HG03196 (cell line): ENCODE measurements around the gene STIM2.

Experiments used
- ATAC-seq: cut with Tn5 transposase; IDR thresholded peaks from one replicate; pipeline ENCODE4 v1.9.1; 2021; ENCODE audit not compliant: unreplicated experiment

The STIM2 gene

DNA sequence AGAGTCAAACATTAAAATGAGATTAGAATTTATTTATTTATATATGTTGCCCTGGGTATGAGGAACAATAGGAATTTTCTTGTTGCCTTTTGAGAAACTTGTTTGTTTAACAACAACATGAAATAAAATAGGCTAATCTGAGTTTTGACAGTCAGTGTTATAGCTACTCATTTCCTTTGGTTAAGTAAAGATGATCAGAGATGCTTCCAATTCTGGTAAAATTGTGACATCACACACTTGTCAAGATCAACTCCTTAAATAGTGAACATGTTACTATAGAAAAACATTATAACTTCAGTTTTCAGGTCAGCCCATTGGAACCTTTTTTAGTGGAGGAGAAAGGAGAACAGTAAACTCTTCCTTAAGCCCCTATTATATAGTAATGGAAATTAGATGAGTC lies 136.1 kb downstream of the STIM2 start:
- no peak for ATAC-seq

DNA sequence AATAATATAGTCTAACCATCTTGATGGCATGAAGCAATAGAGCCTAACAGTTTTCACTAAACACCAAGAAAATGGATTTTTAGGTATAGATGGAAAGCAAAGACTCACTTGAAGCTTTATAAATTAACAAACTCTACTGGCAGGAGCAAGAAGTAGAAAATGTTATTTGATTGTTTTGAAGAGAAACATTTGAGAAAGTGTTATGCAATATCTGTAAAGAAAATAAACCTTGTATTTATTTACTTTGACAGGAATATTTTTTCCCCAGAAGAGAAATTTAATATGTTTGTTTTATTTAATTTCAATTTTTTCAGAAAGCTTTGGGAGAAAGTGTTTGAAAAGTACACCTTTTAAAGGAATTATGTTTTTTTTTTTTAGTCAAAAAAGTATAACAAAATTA lies 139.0 kb downstream of the STIM2 start:
- no peak for ATAC-seq

DNA sequence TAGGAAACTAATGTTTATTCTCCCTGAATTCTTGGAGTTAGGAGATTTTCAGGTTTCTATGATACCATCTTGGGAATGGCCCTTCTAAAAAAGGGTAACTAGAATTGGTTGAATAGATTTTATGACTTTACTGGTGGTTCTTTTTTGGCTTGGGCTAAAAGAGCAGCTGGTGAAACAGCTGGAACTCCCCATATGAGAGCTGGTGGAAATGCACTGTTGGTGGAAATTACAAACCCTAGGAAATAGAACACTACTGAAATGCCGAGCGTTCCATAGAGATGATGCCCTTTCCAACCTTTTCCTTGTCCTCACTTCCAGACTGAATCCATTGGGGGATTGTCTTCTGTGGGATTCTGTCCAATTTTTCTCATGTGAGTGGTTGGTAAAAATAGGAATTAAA lies 139.5 kb downstream of the STIM2 start:
- no peak for ATAC-seq

DNA sequence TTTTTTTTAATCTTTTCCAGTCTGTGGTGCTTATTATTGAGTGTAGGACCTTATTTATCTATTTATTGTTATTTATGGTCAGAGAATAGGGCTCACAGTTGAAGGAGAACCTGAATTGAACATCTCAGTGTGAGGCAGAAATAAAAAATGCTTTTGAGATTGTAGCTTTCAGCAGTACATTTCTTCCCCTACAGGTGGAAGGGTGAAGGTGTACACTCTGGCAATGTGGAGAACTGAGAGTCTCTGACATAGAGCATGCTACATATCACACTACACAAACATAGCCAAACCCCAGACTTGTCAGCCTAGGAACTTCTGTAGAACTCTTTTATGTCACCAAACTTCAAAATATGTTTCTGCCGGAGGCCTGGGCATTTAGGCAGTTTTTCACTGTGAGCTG lies 140.2 kb downstream of the STIM2 start:
- ATAC-seq = no peak

DNA sequence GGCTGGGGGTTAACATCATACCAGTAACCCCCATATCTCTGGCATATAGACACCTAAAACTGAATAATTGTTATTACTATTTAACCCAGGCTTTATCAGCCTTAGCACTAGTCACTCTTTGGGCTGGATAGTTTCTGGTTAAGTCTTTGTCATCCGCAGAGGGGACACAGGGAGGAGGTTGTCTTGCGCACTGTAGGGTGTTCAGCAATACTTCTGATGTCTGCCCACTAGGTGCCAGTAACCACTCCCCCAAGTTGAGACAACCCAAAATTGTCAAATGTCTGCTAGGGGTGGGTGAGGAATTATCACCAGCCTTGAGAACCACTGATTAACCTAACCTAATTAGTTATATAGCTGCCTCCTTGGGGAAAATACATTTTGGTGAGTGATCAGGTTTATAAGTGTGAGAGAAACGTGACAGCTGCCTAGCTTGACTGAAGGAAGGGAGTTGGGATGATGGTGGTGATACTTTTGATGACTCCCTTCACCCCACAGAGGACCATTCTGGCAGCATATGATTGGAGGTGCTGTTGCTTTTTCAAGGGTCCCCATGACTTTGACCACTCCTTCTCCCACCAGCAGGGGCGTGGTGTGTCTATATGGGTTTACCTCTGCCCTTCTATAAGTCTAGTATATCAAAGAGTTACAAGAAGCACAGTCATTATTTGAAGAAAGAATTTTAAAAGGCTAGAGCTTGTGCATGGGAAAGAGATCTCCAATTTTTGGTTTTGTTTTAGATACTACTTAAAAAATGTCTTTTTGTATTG lies 140.9 kb downstream of the STIM2 start:
- no peak for ATAC-seq

DNA sequence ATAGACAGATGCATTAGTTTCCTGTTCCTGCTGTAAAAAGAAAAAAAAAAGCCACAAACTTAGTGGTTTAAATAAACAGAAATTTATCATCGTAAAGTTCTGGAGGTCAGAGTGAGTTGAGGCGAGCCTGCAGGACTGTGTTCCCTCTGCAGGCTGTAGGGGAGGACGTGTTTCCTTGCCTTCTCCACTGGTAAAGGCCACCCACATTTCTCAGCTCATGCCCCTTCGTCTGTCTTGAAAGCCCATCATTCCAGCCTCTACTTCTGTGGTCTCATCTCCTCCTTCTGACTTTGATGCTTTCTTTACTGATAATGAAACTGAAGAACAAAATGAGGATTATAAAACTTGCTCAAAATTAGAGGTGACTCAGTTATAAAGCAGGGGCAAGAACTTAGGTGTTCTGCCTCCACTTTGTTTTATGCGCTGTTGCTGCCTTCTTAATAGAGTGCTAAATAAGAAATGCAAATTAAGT lies 143.0 kb downstream of the STIM2 start:
- ATAC-seq = no peak

DNA sequence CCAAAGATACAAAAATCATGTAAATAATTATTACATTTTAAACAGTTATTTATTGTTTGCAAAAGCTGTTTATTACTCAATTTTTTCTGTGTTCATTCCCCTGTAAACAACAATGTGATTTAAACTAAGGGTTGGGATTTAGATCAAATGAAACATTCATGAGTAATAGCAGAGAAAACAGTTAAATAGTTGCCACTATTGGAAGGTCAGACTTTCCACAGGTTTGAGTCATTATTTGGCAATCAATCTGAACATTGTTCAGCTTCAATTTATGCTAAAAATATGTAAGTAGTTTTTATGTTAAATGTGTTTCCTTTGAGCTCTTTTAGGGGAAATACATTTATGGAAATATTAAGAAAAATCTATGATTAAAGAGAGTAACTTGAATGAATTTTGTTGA lies 144.9 kb downstream of the STIM2 start:
- no peak for ATAC-seq

DNA sequence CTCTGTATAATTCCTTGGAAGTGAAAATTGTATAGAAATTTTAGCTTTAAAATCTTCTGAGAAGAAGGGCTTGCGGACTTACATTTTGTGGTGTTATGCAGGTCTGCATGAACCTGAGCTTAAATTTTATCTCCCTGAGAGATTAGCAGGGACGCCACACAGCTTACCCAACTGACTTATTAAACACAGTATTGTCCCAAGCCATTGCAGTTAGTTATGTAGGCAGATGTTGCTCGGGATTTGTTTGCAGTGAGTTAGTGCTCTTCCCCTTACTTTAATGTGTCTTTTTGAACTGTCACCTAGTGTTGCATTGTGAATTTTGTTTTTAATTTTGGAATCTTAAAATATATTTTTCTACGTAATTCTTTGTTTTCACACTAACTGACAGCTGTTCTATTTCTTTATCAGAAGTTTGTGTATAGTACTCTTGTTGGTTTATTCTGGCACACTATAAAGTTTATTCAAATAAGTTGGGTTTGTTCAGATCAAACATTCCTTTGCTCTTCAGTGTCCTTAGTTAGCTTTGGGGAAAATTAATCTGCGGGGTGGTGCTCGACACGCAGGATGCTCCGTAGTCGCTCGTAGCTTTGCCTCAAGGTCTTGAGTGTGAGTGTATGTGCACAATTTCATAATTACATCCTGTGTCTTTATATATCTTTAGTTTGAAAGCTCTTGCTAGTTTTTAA lies 145.4 kb downstream of the STIM2 start:
- ATAC-seq = no peak

DNA sequence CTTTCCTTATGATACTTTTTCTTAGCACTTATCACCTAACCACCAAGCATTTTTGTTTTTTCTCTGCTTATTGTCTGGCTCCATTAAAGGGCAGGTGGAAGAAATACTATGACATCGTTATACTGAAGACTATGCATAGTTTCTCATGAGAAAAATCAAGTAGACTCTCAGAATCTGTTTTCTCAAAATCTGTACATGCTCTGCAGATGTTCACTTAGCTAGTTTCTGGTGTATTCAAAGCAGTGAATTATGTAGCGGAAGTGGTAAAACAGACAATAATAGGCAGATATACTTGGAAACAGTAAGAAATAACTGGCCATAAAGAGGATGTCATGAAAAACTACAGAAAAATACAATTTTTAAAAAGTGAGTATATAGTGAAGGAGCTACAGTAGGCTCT lies 146.0 kb downstream of the STIM2 start:
- no peak for ATAC-seq

DNA sequence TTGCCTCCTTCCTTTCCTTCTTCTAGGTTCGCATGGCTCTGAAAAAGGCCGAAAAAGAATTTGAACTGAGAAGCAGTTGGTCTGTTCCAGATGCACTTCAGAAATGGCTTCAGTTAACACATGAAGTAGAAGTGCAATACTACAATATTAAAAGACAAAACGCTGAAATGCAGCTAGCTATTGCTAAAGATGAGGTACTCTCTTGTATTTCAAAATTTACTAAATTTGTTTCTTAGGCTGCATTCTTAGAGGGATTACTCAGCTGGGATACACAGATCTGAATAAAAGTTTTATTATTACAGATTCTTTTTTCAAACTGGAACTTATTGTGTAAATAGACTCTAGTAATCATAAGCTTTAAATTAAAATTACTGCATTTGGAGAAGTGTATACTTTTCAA lies 146.9 kb downstream of the STIM2 start:
- no peak for ATAC-seq

DNA sequence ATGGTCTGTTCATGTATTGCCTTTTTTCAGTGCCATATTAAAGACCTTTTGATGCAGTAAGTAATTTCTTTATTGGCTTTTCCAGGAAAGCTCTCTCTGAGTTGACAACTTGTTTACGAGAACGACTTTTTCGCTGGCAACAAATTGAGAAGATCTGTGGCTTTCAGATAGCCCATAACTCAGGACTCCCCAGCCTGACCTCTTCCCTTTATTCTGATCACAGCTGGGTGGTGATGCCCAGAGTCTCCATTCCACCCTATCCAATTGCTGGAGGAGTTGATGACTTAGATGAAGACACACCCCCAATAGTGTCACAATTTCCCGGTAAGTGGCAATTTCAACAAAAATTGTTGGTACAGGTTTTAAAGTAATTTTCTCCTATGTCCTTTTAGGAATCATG lies 148.0 kb downstream of the STIM2 start:
- ATAC-seq = no peak

DNA sequence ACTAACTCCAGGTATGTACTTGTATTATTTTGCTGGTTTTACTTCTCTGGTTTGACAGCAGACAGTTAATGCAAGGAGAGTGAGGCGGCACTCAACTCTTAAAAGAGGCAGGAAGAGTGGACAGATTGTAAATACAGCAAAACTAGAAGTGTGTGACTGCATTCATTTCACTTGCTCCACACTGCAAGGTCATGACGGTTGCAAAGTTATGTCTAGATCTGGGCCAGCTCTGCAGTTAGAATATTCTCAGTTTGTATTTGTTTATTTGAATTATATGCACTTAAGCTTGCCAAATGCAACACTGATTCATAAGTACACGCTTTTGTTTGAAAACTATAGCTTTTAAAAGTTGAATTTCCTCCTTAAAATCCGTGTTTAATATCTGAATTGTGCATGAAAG lies 148.9 kb downstream of the STIM2 start:
- no peak for ATAC-seq

DNA sequence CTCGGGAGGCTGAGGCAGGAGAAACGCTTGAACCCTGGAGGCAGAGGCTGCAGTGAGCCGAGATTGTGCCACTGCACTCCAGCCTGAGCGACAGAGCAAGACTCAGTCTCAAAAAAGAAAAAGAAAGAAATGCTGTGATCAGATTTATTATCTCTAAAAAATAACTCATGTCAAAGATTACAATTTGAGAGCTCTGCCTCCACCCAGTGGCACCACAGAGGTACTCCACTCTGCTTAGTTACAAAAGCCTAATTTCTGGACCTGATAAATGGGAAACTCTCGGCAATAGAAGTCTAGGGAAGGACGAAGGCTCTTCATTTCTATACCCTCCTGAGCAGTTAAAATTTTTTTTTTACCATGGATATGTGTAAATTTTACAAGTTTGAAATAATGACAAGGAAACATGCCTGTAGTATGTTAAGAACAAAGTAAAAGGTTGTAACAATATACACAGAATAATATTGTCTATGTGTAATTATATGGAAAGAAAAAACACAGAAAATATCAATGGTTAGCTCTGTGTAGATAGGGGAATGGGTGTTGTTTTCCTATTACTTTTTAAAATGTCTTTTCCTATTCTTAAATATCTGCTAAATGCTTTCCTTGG lies 149.8 kb downstream of the STIM2 start:
- ATAC-seq = peak; percentile 72

DNA sequence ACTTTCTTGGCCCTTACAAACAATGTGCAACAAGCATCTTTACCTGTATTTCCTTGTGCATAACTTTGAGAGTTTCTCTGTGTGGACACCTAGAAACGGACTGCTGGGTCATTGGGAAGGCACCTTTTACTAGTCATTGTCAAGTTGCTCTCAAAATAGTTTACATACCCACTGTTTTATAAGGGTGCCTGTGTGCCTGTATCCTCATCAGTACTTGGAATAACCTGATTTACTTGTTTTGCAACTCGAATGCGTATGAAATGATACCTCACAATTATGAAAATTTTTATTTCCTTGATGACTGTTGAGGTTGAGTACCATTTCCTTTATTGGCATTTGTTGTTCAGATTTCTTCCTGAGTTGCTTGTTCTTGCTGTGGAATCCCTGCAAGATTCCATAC lies 150.8 kb downstream of the STIM2 start:
- ATAC-seq = no peak

DNA sequence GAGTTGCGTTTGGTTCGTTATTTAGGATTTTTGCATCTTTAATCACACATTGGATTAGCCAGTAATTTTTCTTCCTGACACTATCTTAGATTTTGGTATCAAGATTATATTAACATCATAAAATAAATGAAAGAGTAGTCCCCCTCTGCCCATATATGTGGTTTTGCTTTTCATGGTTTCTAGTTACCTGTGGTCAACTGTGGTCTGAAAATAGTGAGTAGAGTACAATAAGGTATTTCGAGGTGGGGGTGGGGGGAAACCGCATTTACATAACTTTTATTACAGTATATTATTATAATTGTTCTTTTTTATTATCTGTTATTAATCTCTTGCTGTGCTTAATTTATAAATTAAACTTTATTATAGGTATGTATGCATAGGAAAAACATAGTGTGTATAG lies 152.4 kb downstream of the STIM2 start:
- no peak for ATAC-seq

DNA sequence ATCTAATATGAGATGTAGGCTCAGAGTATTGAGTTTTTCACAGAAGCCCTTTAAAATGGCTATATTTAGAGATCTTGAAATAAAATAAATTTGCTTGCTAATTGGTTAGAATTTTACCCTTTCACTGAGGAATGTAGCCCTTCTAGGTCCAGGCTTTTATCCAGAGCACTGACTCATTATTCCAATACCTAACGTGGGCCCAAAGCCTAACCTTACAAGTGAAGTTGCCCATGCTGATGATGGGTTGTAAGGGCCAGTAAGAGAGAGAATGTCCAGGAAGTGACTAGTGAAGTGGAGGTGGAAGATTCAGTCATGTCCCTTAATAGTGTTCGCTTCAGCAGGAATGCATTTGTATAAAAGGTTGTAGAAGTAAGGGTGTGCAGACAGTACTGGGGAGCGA lies 155.9 kb downstream of the STIM2 start:
- no peak for ATAC-seq

DNA sequence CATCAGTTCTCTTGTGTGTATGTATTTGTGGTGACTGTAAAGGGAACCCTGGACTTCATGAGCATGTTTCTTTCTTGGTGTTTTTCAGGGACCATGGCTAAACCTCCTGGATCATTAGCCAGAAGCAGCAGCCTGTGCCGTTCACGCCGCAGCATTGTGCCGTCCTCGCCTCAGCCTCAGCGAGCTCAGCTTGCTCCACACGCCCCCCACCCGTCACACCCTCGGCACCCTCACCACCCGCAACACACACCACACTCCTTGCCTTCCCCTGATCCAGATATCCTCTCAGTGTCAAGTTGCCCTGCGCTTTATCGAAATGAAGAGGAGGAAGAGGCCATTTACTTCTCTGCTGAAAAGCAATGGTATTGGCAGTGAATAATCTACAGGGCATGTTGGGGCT lies 157.0 kb downstream of the STIM2 start:
- ATAC-seq = no peak

DNA sequence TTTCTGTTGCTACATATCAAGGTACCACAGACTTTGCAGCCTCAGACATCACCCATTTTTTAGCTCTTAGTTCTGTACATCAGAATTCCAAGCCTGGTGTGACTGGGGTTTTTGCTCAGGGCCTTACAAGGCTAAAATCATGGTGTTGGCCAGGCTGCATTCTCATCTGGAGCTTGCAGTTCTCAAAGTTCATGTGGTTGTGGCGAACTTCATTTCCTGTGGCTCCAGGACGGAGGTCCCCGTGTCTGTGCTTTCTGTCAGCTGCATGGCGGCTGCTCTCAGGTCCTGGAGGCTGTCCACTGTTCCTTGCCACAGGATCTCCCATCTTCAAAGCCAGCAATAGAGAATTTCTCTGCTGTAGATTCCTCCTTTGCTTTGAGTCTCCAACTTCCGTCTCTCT lies 157.4 kb downstream of the STIM2 start:
- no peak for ATAC-seq

DNA sequence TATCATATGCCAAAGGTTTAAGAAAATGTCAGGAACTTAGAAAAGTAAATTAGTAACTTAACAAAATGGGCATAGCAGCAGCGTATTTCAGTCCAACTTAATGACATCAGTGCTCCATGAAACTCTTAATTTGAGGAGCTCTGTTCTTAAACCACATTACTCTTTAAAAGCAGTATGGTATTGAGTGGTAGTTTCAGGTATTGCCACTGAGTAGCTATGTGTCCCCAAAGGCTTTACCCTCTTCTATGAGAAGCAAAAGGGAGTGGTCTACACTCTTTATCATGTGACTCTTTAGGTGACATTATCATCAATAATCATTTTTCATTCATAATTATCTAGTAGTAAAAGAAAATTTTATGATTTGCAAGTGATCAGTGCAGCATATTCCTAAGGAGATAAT lies 158.3 kb downstream of the STIM2 start:
- ATAC-seq = no peak

DNA sequence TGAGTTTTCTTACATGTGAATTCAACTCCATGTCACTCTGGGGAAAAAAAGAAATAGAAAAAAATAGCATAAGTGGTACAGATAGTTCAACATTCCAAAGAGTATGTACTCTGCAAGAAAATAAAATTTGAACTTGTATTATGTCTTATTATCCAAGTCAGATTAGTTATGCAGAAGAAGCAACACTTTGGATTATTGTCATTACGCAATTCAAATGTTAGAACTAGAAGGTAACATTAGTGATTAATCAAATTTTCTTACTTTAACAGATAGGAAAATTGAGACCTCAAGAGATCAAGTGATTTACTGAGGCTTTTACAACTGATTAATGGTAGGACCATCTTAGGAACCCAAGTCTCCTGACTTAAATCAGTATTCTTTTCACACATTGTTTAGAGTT lies 159.1 kb downstream of the STIM2 start:
- no peak for ATAC-seq

DNA sequence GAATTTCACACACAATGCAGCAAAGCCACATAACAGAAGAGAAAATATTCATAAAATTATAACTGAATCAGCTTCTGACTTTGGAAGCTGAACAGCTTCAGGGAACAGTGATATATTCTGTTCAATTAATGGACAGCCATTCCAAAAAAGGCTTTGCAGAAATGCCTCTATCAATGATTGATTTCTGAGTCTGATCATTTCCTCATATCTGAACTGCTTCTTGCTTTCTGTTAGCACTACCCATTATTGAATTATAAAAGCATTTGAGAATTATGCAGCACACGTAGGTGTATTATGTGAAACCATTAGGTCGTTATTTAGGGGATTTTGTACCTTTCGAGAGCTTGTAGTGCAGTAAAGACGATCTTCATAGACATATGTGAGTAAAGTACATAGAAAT lies 159.6 kb downstream of the STIM2 start:
- no peak for ATAC-seq

DNA sequence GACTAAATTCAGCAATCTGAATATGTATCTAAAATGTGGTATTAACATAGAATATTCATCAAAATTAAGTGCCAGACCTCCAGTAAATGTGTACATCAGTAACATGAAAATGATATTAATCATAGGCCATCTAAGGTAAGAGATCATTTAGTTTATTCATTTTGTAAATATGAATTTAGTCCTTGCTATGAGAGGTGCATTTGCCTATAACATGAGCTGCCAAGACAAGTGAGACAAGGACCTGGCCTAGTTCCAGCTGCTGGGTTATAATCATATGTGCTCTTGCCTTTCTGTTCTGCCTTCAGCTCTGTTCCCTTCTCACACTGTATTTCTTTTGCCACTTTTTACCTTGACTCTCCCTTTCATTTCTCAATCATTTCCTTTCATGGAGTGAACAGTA lies 160.0 kb downstream of the STIM2 start:
- no peak for ATAC-seq
